Endothelial cell of umbilical vein (primary cell): Measurements from ENCODE around the gene PRDM2. TPM values are rescaled to one million over a fixed set of nuclear protein-coding genes. Genes with fewer than 3 reads are reported as not detected.

Source experiments
- BruUV-seq: library from RNA; stranded (reverse); fragments of 400-500 nt; replicated peaks from 2 replicates; lab custom pipeline; 2021; lab: Mats Ljungman, UMichigan
- CTCF ChIA-PET: fragments of 300-600, 350-600 bp; sonication (Branson Sonifier 250); formaldehyde crosslinking; loops from one replicate; lab custom pipeline; 2021; ENCODE audit warnings: antibody characterized with exemption, inconsistent platforms; lab: Charles Lee
- POLR2A ChIA-PET: fragments of 300-600, 350-600 bp; sonication (Branson Sonifier 250); formaldehyde crosslinking; loops from one replicate; lab custom pipeline; 2021; ENCODE audit warnings: antibody characterized with exemption, inconsistent platforms; lab: Charles Lee
- DNase-seq: peaks from one replicate; pipeline ENCODE4 v3.0.0-alpha.2; 2011; ENCODE audit warnings: low read depth, low spot score
- FAIRE-seq: peaks from 2 replicates; lab custom pipeline; 2011; peaks lifted over from hg19 to GRCh38; lab: Jason Lieb, UNC
- H2AFZ ChIP-seq: 2 replicates; pipeline ENCODE4 v1.6.0; 2012; ENCODE audit warnings: low read depth, low read length, control low read depth, inconsistent platforms
- H3K27ac ChIP-seq: 2 replicates; pipeline ENCODE4 v1.5.1; 2011; ENCODE audit warnings: low read depth, mild to moderate bottlenecking, control low read depth, low read length, moderate library complexity; ENCODE audit not compliant: insufficient read depth
- H3K27me3 ChIP-seq, 2 experiments: 2 replicates each; pipeline versions ENCODE4 v1.6.0 to v1.6.1; 2011; ENCODE audit warnings: low read length in 2 of 2, mixed read lengths in 1 of 2; ENCODE audit not compliant: control insufficient read depth in 2 of 2, insufficient read depth in 2 of 2
- H3K36me3 ChIP-seq, 2 experiments: 2 replicates in 1 of 2; 3 replicates in 1 of 2; pipeline ENCODE4 v1.5.1; 2011; ENCODE audit warnings: low read length in 2 of 2, mild to moderate bottlenecking in 1 of 2, moderate library complexity in 1 of 2; ENCODE audit not compliant: control insufficient read depth in 2 of 2, insufficient read depth in 2 of 2; ENCODE audit errors: extremely low read depth in 1 of 2
- H3K4me1 ChIP-seq: 3 replicates; pipeline ENCODE4 v1.5.1; 2011; ENCODE audit warnings: mild to moderate bottlenecking, low read length; ENCODE audit not compliant: control insufficient read depth, insufficient read depth; ENCODE audit errors: extremely low read depth
- H3K4me2 ChIP-seq: 2 replicates; pipeline ENCODE4 v1.6.1; 2011; ENCODE audit warnings: low read length, control low read depth, mixed read lengths; ENCODE audit not compliant: insufficient read depth
- H3K4me3 ChIP-seq, 3 experiments: fragments of 200-600 bp in 1 of 3; sonication (generic), shearing (Covaris generic) in 1 of 3; replicated peaks in 1 of 3; 2 replicates each; pipeline ENCODE4 v1.5.1; 2011 to 2016; ENCODE audit warnings: control low read depth in 3 of 3, low read length in 3 of 3, mild to moderate bottlenecking in 2 of 3, inconsistent platforms in 1 of 3, low read depth in 1 of 3, moderate library complexity in 1 of 3; ENCODE audit not compliant: insufficient read depth in 1 of 3
- H3K79me2 ChIP-seq: 2 replicates; pipeline ENCODE4 v1.6.0; 2012; ENCODE audit warnings: low read length, inconsistent platforms; ENCODE audit not compliant: control insufficient read depth, insufficient read depth
- H3K9ac ChIP-seq: replicated peaks from 2 replicates; pipeline ENCODE3; 2011; ENCODE audit warnings: low read length, control low read depth; ENCODE audit not compliant: insufficient read depth; ENCODE audit errors: extremely low read depth
- H3K9me1 ChIP-seq: replicated peaks from 3 replicates; pipeline ENCODE4 v1.6.0; 2011; ENCODE audit warnings: mild to moderate bottlenecking, low read length; ENCODE audit not compliant: control insufficient read depth, insufficient read depth; ENCODE audit errors: extremely low read depth
- H3K9me3 ChIP-seq: replicated peaks from 2 replicates; pipeline ENCODE4 v1.5.1; 2012; ENCODE audit warnings: low read length, inconsistent platforms; ENCODE audit not compliant: control insufficient read depth, insufficient read depth
- H4K20me1 ChIP-seq: replicated peaks from 2 replicates; pipeline ENCODE3; 2011; ENCODE audit warnings: mild to moderate bottlenecking, low read length; ENCODE audit not compliant: control insufficient read depth, insufficient read depth; ENCODE audit errors: extremely low read depth
- CTCF ChIP-seq, 2 donors: IDR thresholded peaks; 1 replicate in 1 of 2; 2 replicates in 1 of 2; pipeline ENCODE4 v1.5.1; 2011; ENCODE audit warnings: low read length in 2 of 2, mild to moderate bottlenecking in 2 of 2, moderate library complexity in 2 of 2, control low read depth in 1 of 2, inconsistent platforms in 1 of 2, low read depth in 1 of 2; ENCODE audit not compliant: insufficient read depth in 1 of 2; ENCODE audit errors: extremely low read depth in 1 of 2
- EZH2 ChIP-seq: IDR thresholded peaks from 2 replicates; pipeline ENCODE4 v1.6.1; 2012; ENCODE audit warnings: borderline replicate concordance, low read depth, mild to moderate bottlenecking, moderate library complexity, low read length, inconsistent platforms; ENCODE audit not compliant: severe bottlenecking
- FOS ChIP-seq: IDR thresholded peaks from 2 replicates; pipeline ENCODE4 v1.6.1; 2011; ENCODE audit warnings: mild to moderate bottlenecking, low read length, moderate library complexity, borderline replicate concordance; ENCODE audit not compliant: insufficient read depth
- GATA2 ChIP-seq: IDR thresholded peaks from 2 replicates; pipeline ENCODE4 v1.7.0; 2011; ENCODE audit warnings: low read depth, mild to moderate bottlenecking, moderate library complexity, mixed read lengths, low read length; ENCODE audit not compliant: insufficient read length, insufficient read depth
- MYC ChIP-seq: IDR thresholded peaks from one replicate; pipeline ENCODE4 v1.6.1; 2011; ENCODE audit warnings: mild to moderate bottlenecking, low read depth, low read length
- dilution Hi-C: fragments of 300-500 bp; cut with MboI; formaldehyde crosslinking; loops from one replicate; pipeline ENCODE4 v1.15.0; 2019; ENCODE audit warnings: low sequenced_read_pairs; ENCODE audit not compliant: extremely low pct_ligation_motif_present
- intact Hi-C: fragments of 100-400 bp; cut with micrococcal nuclease; formaldehyde crosslinking; loops from one replicate; pipeline ENCODE4 v1.10.0; 2022
- polyA plus RNA-seq, 4 experiments: library from polyadenylated mRNA; depleted of rRNA in 3 of 4; stranded (reverse) in 3 of 4; unstranded in 1 of 4; fragments of >200 nt; gene quantifications; 2 replicates each; pipeline versions ENCODE4 v1.2.1 to v1.2.3, GENCODE V29; 2011 to 2012; ENCODE audit warnings: missing spikeins in 1 of 4
- total RNA-seq: library from RNA; stranded (reverse); gene quantifications from 2 replicates; pipeline ENCODE4 v1.2.3, GENCODE V29; 2021

The PRDM2 gene
- total and polyA plus RNA-seq, 2 donors (not counting 3 experiments of a cell fraction or from before 2014, with no cell fraction given): 11.3 to 35.7 TPM

GRCh38 chr1:13763991-13764390 is 64.0 kb downstream of the PRDM2 start:
- intact Hi-C loops: no loop called here
- no peaks in the 10 kb centered on the region for H3K27me3 ChIP-seq
- no peak overlapping the region for H3K9ac ChIP-seq
- no peaks in the 10 kb centered on the region for H3K4me1 ChIP-seq
- dilution Hi-C loops: no loop called here
- no peak for TF ChIP-seq EZH2
- no peak for TF ChIP-seq MYC
- CTCF ChIA-PET: interaction anchor here (0.6 to 0.9 kb wide), 2 partner anchors 10 to 1283 kb away, joined by 3 to 4 read pairs; no protein-coding TSS in a partner anchor
- no peak for DNase-seq
- H3K79me2 ChIP-seq: peaks cover 98% of the 10 kb centered on the region
- no peak overlapping the region for H3K4me3 ChIP-seq
- FAIRE-seq: no peak
- peaks cover 3% of the 10 kb centered on the region for H3K9me1 ChIP-seq
- H3K9me3 ChIP-seq: no peaks in the 10 kb centered on the region
- H3K36me3 ChIP-seq: no peaks in the 10 kb centered on the region
- H3K4me2 ChIP-seq: no peak overlapping the region
- no peak overlapping the region for H2AFZ ChIP-seq
- no peak overlapping the region for H3K27ac ChIP-seq
- H4K20me1 ChIP-seq: peaks cover 10% of the 10 kb centered on the region
- no TSS peak for BruUV-seq
- POLR2A ChIA-PET: no interaction called here

- no peak overlapping the region for H3K4me3 ChIP-seq
- H3K9ac ChIP-seq: no peak overlapping the region
- H3K27ac ChIP-seq: no peak overlapping the region
- H3K9me1 ChIP-seq: peaks cover 3% of the 10 kb centered on the region
- H3K79me2 ChIP-seq: peaks cover 98% of the 10 kb centered on the region
- no peak overlapping the region for H2AFZ ChIP-seq
- H4K20me1 ChIP-seq: peaks cover 5% of the 10 kb centered on the region
- dilution Hi-C loops: no loop called here
- ChIA-PET CTCF (interaction anchor here (0.9 kb wide), 1 partner anchor 10 kb away, joined by 4 read pairs; no protein-coding TSS in a partner anchor), POLR2A (no interaction called here)
- no peaks in the 10 kb centered on the region for H3K4me1 ChIP-seq
- intact Hi-C loops: no loop called here
- no TSS peak for BruUV-seq
- H3K4me2 ChIP-seq: no peak overlapping the region
- DNase-seq: no peak
- no peaks in the 10 kb centered on the region for H3K9me3 ChIP-seq
- no peaks in the 10 kb centered on the region for H3K36me3 ChIP-seq
- no peaks in the 10 kb centered on the region for H3K27me3 ChIP-seq
- FAIRE-seq: no peak
- TF ChIP-seq FOS: no peak
- no peak for TF ChIP-seq CTCF (IDR thresholded peaks at IDR 0.05; ENCODE audit: extremely low read depth in 1 of 2, insufficient read depth in 1 of 2, low read depth in 1 of 2, low read length in 2 of 2)
- no peak for TF ChIP-seq GATA2
- no peak for TF ChIP-seq MYC
Observed at GRCh38 chr1:13764588-13765332, 64.8 kb downstream of the PRDM2 start.
